ENCODE data around the gene SOD1.
A peak's percentile ranks its signal among the peaks of the same experiment; 100 is the strongest.
"Not testable (repeated sequence)": the region's sequence is repeated elsewhere in the genome, so short reads cannot be mapped to it uniquely, and the experiment has no call there.

SOD1 gene

GRCh38 chr21:31656199-31657095 is 3.0 kb upstream of the SOD1 start:
- peak; percentile 82 for DNase-seq

- DNase-seq: no peak
Measured at GRCh38 chr21:31658053-31658452, 1.4 kb upstream of the SOD1 start.

GRCh38 chr21:31659286-31659535 is 282 bp upstream of the SOD1 start:
- no peak for DNase-seq

GRCh38 chr21:31660259-31660565 is 719 bp downstream of the SOD1 start:
- DNase-seq: no peak

- no peak for DNase-seq
Measured at GRCh38 chr21:31660591-31660990, 1.1 kb downstream of the SOD1 start.

- no peak for DNase-seq
Measured at GRCh38 chr21:31663584-31664249, 4.2 kb downstream of the SOD1 start.

- peak; percentile 55 for DNase-seq
Measured at GRCh38 chr21:31665397-31665796, 5.9 kb downstream of the SOD1 start.

GRCh38 chr21:31665869-31666268 is 6.4 kb downstream of the SOD1 start:
- not testable (repeated sequence) for DNase-seq

GRCh38 chr21:31666445-31667010 is 7.0 kb downstream of the SOD1 start:
- DNase-seq: no peak

GRCh38 chr21:31667132-31667531 is 7.6 kb downstream of the SOD1 start:
- peak; percentile 23 for DNase-seq

- DNase-seq: no peak
Measured at GRCh38 chr21:31667639-31668038, 8.1 kb downstream of the SOD1 start.

GRCh38 chr21:31668651-31669491 is 9.4 kb downstream of the SOD1 start:
- no peak for DNase-seq

- DNase-seq: no peak
Measured at GRCh38 chr21:31670070-31670469, 10.6 kb downstream of the SOD1 start.

- no peak for DNase-seq
Measured at GRCh38 chr21:31671146-31671716, 11.7 kb downstream of the SOD1 start.

- no peak for DNase-seq
Measured at GRCh38 chr21:31671931-31672330, 12.4 kb downstream of the SOD1 start.

GRCh38 chr21:31673321-31673912 is 13.9 kb downstream of the SOD1 start:
- DNase-seq: no peak

- DNase-seq: no peak
Measured at GRCh38 chr21:31675318-31675717, 15.8 kb downstream of the SOD1 start.

- DNase-seq: no peak
Measured at GRCh38 chr21:31675960-31676359, 16.5 kb downstream of the SOD1 start.

GRCh38 chr21:31677047-31677446 is 17.6 kb downstream of the SOD1 start:
- DNase-seq: no peak

GRCh38 chr21:31678478-31678877 is 19.0 kb downstream of the SOD1 start:
- no peak for DNase-seq

GRCh38 chr21:31682620-31683019 is 23.1 kb downstream of the SOD1 start:
- DNase-seq: no peak

- DNase-seq: no peak
Measured at GRCh38 chr21:31683029-31683428, 23.5 kb downstream of the SOD1 start.

- no peak for DNase-seq
Measured at GRCh38 chr21:31684918-31685317, 25.4 kb downstream of the SOD1 start.
